ENCODE results near the gene MIPOL1. TPM values are rescaled to one million over a fixed set of nuclear protein-coding genes. Genes with fewer than 3 reads are reported as not detected.

MIPOL1 gene
- total and polyA plus RNA-seq, 2 of the 4 experiments (the other 2 are of a cell fraction) = 2.7 to 5.9 TPM

DNA sequence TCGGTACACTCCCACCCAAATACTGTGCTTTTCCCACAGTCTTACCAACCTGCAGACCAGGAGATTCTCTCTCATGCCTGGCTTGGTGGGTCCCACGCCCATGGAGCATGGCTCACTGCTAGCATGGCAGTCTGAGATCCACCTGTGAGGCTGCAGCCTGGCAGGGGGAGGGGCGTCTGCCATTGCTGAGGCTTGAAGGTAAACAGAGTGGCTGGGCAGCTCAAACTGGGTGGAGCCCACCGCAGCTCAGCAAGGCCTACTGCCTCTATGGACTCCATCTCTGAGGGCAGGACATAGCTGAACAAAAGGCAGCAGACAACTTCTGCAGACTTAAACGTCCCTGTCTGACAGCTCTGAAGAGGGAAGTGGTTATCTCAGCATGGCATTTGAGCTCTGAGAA is 304.1 kb downstream of the MIPOL1 start:
- CTCF ChIA-PET = no interaction called here
- BruUV-seq (replicated peaks) = no TSS peak
- POLR2A ChIA-PET (ENCODE audit: unreplicated experiment) = no interaction called here

More for the DNA sequence above, 304.1 kb downstream of the MIPOL1 start:
- Histone ChIP-seq H3K23ac (ENCODE audit: low read depth, low read length) (no peak overlapping the region), H3K79me1 (ENCODE audit: low read depth in 1 of 2, low read length in 2 of 2) (no peaks in the 10 kb centered on the region), H2AFZ (replicated peaks; ENCODE audit: low read length, poor library complexity) (no peak overlapping the region), H3K18ac (ENCODE audit: low read depth, low read length) (no peak overlapping the region), H3K36me3 (ENCODE audit: control insufficient read depth, insufficient read depth, low read length) (peaks cover 2% of the 10 kb centered on the region; the same call in 1 of the 2 replicates), H3K14ac (replicated peaks; ENCODE audit: low read depth, low read length) (no peak overlapping the region), H4K5ac (ENCODE audit: low read depth, low read length) (no peak overlapping the region), H2BK20ac (ENCODE audit: low read depth, low read length) (no peak overlapping the region), H4K8ac (ENCODE audit: low read depth in 2 of 2, low read length in 2 of 2) (no peak overlapping the region), H3K4me3 (ENCODE audit: insufficient read depth, low read depth, low read length) (no peak overlapping the region), H2AK5ac (ENCODE audit: low read depth, low read length) (no peak overlapping the region), H3K27me3 (ENCODE audit: control insufficient read depth, insufficient read depth, low read length) (no peaks in the 10 kb centered on the region), H3K4ac (ENCODE audit: low read depth, low read length) (no peak overlapping the region), H3K9me1 (ENCODE audit: insufficient read depth, low read length) (no peaks in the 10 kb centered on the region), H4K20me1 (ENCODE audit: insufficient read depth, low read length) (no peaks in the 10 kb centered on the region), H3K27ac (ENCODE audit: insufficient read depth, low read length) (no peak overlapping the region), H2AK9ac (replicated peaks; ENCODE audit: low read depth, low read length, poor library complexity) (no peak overlapping the region), H2BK5ac (ENCODE audit: low read depth, low read length, poor library complexity, severe bottlenecking) (no peak overlapping the region), H4K91ac (ENCODE audit: insufficient read depth, low read depth, low read length) (no peak overlapping the region), H2BK120ac (ENCODE audit: low read depth, low read length) (no peak overlapping the region), H3K9ac (ENCODE audit: low read depth, low read length) (no peak overlapping the region), H2BK15ac (ENCODE audit: low read depth, low read length) (no peak overlapping the region), H3K9me3 (ENCODE audit: control insufficient read depth, insufficient read depth, low read length) (no peaks in the 10 kb centered on the region), H3K4me2 (ENCODE audit: low read depth, low read length) (no peak overlapping the region), H3K56ac (ENCODE audit: extremely low read depth, insufficient read depth, low read length) (no peak overlapping the region), H3K4me1 (ENCODE audit: control insufficient read depth, insufficient read depth, low read length) (no peaks in the 10 kb centered on the region)
- intact Hi-C loops (cut with micrococcal nuclease) = no loop called here
- WGBS, 2 experiments (ENCODE audit: extremely low coverage in 2 of 2, insufficient read length in 1 of 2) = 91% methylated on average over 3 of the region's 5 CpGs; no CpG with 5 or more reads in 1 of the 2 experiments
- dilution Hi-C loops (cut with HindIII; ENCODE audit: low sequenced_read_pairs, unreplicated experiment) = no loop called here
- DNase-seq (no peak), ATAC-seq (ENCODE audit: low read depth) (no peak)
- no peak for TF ChIP-seq MAZ (IDR thresholded peaks at IDR 0.05; ENCODE audit: borderline replicate concordance, low read depth, low read length)
- TF ChIP-seq MXI1 (IDR thresholded peaks at IDR 0.05; ENCODE audit: borderline replicate concordance, low read depth, low read length) = no peak
- no peak for TF ChIP-seq RCOR1 (IDR thresholded peaks at IDR 0.05; ENCODE audit: insufficient replicate concordance, low read length)
- TF ChIP-seq, protein P1, sequence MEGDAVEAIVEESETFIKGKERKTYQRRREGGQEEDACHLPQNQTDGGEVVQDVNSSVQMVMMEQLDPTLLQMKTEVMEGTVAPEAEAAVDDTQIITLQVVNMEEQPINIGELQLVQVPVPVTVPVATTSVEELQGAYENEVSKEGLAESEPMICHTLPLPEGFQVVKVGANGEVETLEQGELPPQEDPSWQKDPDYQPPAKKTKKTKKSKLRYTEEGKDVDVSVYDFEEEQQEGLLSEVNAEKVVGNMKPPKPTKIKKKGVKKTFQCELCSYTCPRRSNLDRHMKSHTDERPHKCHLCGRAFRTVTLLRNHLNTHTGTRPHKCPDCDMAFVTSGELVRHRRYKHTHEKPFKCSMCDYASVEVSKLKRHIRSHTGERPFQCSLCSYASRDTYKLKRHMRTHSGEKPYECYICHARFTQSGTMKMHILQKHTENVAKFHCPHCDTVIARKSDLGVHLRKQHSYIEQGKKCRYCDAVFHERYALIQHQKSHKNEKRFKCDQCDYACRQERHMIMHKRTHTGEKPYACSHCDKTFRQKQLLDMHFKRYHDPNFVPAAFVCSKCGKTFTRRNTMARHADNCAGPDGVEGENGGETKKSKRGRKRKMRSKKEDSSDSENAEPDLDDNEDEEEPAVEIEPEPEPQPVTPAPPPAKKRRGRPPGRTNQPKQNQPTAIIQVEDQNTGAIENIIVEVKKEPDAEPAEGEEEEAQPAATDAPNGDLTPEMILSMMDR (conservative IDR thresholded peaks at IDR 0.05; ENCODE audit: low read depth, low read length) = no peak
- TF ChIP-seq, protein P2, sequence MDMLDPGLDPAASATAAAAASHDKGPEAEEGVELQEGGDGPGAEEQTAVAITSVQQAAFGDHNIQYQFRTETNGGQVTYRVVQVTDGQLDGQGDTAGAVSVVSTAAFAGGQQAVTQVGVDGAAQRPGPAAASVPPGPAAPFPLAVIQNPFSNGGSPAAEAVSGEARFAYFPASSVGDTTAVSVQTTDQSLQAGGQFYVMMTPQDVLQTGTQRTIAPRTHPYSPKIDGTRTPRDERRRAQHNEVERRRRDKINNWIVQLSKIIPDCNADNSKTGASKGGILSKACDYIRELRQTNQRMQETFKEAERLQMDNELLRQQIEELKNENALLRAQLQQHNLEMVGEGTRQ (IDR thresholded peaks at IDR 0.05; ENCODE audit: low read depth, low read length) = no peak
- TF ChIP-seq CEBPB (IDR thresholded peaks at IDR 0.05; ENCODE audit: low read depth, low read length) = no peak
- in situ Hi-C loops (cut with MboI; ENCODE audit: low sequenced_read_pairs) = no loop called here
